Ascending aorta (tissue), 2 donors: ENCODE results near the gene CEP152. TPM values are rescaled to one million over a fixed set of nuclear protein-coding genes. Genes with fewer than 3 reads are reported as not detected.

Experiments
- DNase-seq, 2 donors: peaks; one replicate each; pipeline ENCODE4 v3.0.0-alpha.2; 2019; ENCODE audit warnings: low spot score in 2 of 2
- H3K27ac ChIP-seq, 2 donors: fragments of 200-600 bp; sonication (generic); one replicate each; pipeline ENCODE4 v1.5.1; 2016 to 2017; ENCODE audit warnings: mild to moderate bottlenecking in 1 of 2
- H3K27me3 ChIP-seq: fragments of 200-600 bp; sonication (generic); one replicate; pipeline ENCODE4 v1.5.1; 2017
- H3K36me3 ChIP-seq, 2 donors: fragments of 200-600 bp; sonication (generic); one replicate each; pipeline ENCODE4 v1.5.1; 2016
- H3K4me1 ChIP-seq, 2 donors: fragments of 200-600 bp; sonication (generic); one replicate each; pipeline ENCODE4 v1.5.1; 2016 to 2017; ENCODE audit warnings: mild to moderate bottlenecking in 1 of 2
- H3K4me3 ChIP-seq, 2 donors: fragments of 200-600 bp; sonication (generic); one replicate each; pipeline ENCODE4 v1.5.1; 2016 to 2017; ENCODE audit warnings: mild to moderate bottlenecking in 1 of 2
- H3K9me3 ChIP-seq, 2 donors: fragments of 200-600 bp; sonication (generic); one replicate each; pipeline ENCODE4 v1.5.1; 2016
- CTCF ChIP-seq, 3 experiments: fragments of 200-600 bp in 2 of 3; fragments of 450-650 bp in 1 of 3; sonication (generic) in 2 of 3; IDR thresholded peaks; one replicate each; pipeline ENCODE4 v1.5.1; 2016 to 2019; ENCODE audit warnings: antibody characterized with exemption in 3 of 3, mild to moderate bottlenecking in 1 of 3, moderate library complexity in 1 of 3
- intact Hi-C: fragments of 100-400 bp; cut with DNase I; formaldehyde crosslinking; loops from one replicate; pipeline ENCODE4 v1.15.1; 2023
- total RNA-seq: library from RNA; depleted of rRNA; stranded (reverse); fragments of >200 nt; gene quantifications from one replicate; pipeline ENCODE4 v1.1.0, GENCODE V29; 2016

CEP152 gene
- total RNA-seq, 1 donor from 2014 or later, result 1.1 TPM

GRCh38 chr15:48833526-48834239 lies 22.8 kb upstream of the CEP152 start:
- Histone ChIP-seq H3K4me1 (no peaks in the 10 kb centered on the region), H3K9me3 (no peaks in the 10 kb centered on the region), H3K27ac (no peak overlapping the region), H3K36me3 (peaks cover 0 to 8% of the 10 kb centered on the region in 2 donors), H3K27me3 (no peaks in the 10 kb centered on the region), H3K4me3 (no peak overlapping the region)
- DNase-seq, result no peak
- no peak for TF ChIP-seq CTCF (IDR thresholded peaks at IDR 0.05)
- intact Hi-C loops, result no loop called here

- DNase-seq, result no peak
- intact Hi-C loops, result no loop called here
- H3K27me3 ChIP-seq, result no peaks in the 10 kb centered on the region
Measured at GRCh38 chr15:48832648-48833047, 21.8 kb upstream of the CEP152 start.

GRCh38 chr15:48828906-48829305 lies 18.0 kb upstream of the CEP152 start:
- intact Hi-C loops, result no loop called here
- DNase-seq, result no peak
- Histone ChIP-seq H3K4me1 (no peaks in the 10 kb centered on the region), H3K9me3 (no peaks in the 10 kb centered on the region), H3K4me3 (no peak overlapping the region), H3K27ac (no peak overlapping the region), H3K27me3 (no peaks in the 10 kb centered on the region), H3K36me3 (peaks cover 0 to 8% of the 10 kb centered on the region in 2 donors)
- no peak for TF ChIP-seq CTCF (IDR thresholded peaks at IDR 0.05)

More at GRCh38 chr15:48832648-48833047, 21.8 kb upstream of the CEP152 start:
- H3K36me3 ChIP-seq, result peaks cover 0 to 8% of the 10 kb centered on the region in 2 donors
- H3K27ac ChIP-seq, result no peak overlapping the region
- H3K4me3 ChIP-seq, result no peak overlapping the region
- no peak for TF ChIP-seq CTCF (IDR thresholded peaks at IDR 0.05)
- no peaks in the 10 kb centered on the region for H3K4me1 ChIP-seq
- H3K9me3 ChIP-seq, result no peaks in the 10 kb centered on the region

GRCh38 chr15:48828471-48828870 lies 17.6 kb upstream of the CEP152 start:
- Histone ChIP-seq H3K36me3 (peaks cover 0 to 6% of the 10 kb centered on the region in 2 donors), H3K27me3 (no peaks in the 10 kb centered on the region), H3K4me1 (no peaks in the 10 kb centered on the region), H3K4me3 (no peak overlapping the region), H3K27ac (no peak overlapping the region), H3K9me3 (no peaks in the 10 kb centered on the region)
- intact Hi-C loops, result no loop called here
- no peak for DNase-seq
- TF ChIP-seq CTCF (IDR thresholded peaks at IDR 0.05), result no peak

- Histone ChIP-seq H3K9me3 (no peaks in the 10 kb centered on the region), H3K4me1 (no peaks in the 10 kb centered on the region), H3K4me3 (no peak overlapping the region), H3K27ac (no peak overlapping the region), H3K36me3 (no peaks in the 10 kb centered on the region), H3K27me3 (no peaks in the 10 kb centered on the region)
- TF ChIP-seq CTCF (IDR thresholded peaks at IDR 0.05), result no peak
- intact Hi-C loops, result no loop called here
- no peak for DNase-seq
Measured at GRCh38 chr15:48825075-48825474, 14.2 kb upstream of the CEP152 start.
